ENCODE measurements around the gene SUGP2. TPM values are rescaled to one million over a fixed set of nuclear protein-coding genes. Genes with fewer than 3 reads are reported as not detected.
A peak's percentile ranks its signal among the peaks of the same experiment; 100 is the strongest.

SUGP2 gene
- total RNA-seq, 1 donor from 2014 or later = 123 TPM

DNA sequence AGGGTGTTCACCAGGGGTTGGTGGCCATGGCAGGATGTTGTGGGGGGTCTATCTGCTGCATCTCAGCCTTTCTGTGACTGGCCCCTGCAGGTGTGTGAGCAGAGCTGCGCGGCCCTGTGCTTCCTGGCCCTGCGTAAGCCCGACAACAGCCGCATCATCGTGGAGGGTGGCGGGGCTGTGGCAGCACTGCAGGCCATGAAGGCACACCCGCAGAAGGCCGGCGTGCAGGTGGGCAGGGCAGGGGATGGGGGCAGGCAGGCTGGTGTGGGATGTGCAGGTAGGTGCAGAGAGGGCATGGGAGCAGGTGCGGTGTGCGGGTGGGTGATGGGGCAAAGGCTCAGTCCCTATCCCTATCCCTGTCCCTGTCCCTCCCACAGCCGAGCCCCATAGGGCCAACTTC lies 22.4 kb upstream of the SUGP2 start:
- Histone ChIP-seq H3K4me3 (no peak overlapping the region), H3K27me3 (no peaks in the 10 kb centered on the region), H2AFZ (replicated peaks) (no peak overlapping the region), H3F3A (ENCODE audit: low read depth) (no peaks in the 10 kb centered on the region), H3K9me3 (ENCODE audit: low read depth) (no peaks in the 10 kb centered on the region), H3K4me2 (no peak overlapping the region), H3K36me3 (no peaks in the 10 kb centered on the region), H3K9ac (no peak overlapping the region), H3K4me1 (no peaks in the 10 kb centered on the region), H4K20me1 (ENCODE audit: low read depth) (no peaks in the 10 kb centered on the region), H3K79me2 (ENCODE audit: low read depth) (no peaks in the 10 kb centered on the region), H3K27ac (no peak overlapping the region)
- Mint-ChIP-seq H3K4me3 (no peak overlapping the region), H3K27me3 (ENCODE audit: insufficient read depth, low read depth) (peaks cover 6% of the 10 kb centered on the region), H3K27ac (no peak overlapping the region), H3K4me1 (no peaks in the 10 kb centered on the region), H3K36me3 (peaks cover 9% of the 10 kb centered on the region), H3K9me3 (no peaks in the 10 kb centered on the region)
- no peak for DNase-seq (ENCODE audit: low spot score)
- TF ChIP-seq EZH2 (IDR thresholded peaks at IDR 0.05) = no peak
- TF ChIP-seq EZH2phosphoT487 (IDR thresholded peaks at IDR 0.05) = no peak
- TF ChIP-seq CTCF (IDR thresholded peaks at IDR 0.05) = no peak

- Mint-ChIP-seq H3K9me3 (no peaks in the 10 kb centered on the region), H3K27ac (no peak overlapping the region), H3K36me3 (peaks cover 9% of the 10 kb centered on the region), H3K4me1 (no peaks in the 10 kb centered on the region), H3K4me3 (no peak overlapping the region), H3K27me3 (ENCODE audit: insufficient read depth, low read depth) (peaks cover 6% of the 10 kb centered on the region)
- Histone ChIP-seq H3K36me3 (no peaks in the 10 kb centered on the region), H3K4me1 (no peaks in the 10 kb centered on the region), H3K4me2 (no peak overlapping the region), H3F3A (ENCODE audit: low read depth) (no peaks in the 10 kb centered on the region), H3K9ac (no peak overlapping the region), H2AFZ (replicated peaks) (no peak overlapping the region), H3K79me2 (ENCODE audit: low read depth) (no peaks in the 10 kb centered on the region), H3K27me3 (no peaks in the 10 kb centered on the region), H3K27ac (no peak overlapping the region), H3K9me3 (ENCODE audit: low read depth) (no peaks in the 10 kb centered on the region), H3K4me3 (no peak overlapping the region), H4K20me1 (ENCODE audit: low read depth) (no peaks in the 10 kb centered on the region)
- no peak for TF ChIP-seq CTCF (IDR thresholded peaks at IDR 0.05)
- no peak for TF ChIP-seq EZH2phosphoT487 (IDR thresholded peaks at IDR 0.05)
- TF ChIP-seq EZH2 (IDR thresholded peaks at IDR 0.05) = no peak
- DNase-seq (ENCODE audit: low spot score) = no peak
Measured at GRCh38 chr19:19054939-19055440, 21.7 kb upstream of the SUGP2 start.

GRCh38 chr19:19054315-19054938 lies 21.1 kb upstream of the SUGP2 start:
- no peaks in the 10 kb centered on the region for H3K36me3 ChIP-seq
- peaks cover 8% of the 10 kb centered on the region for H3K36me3 Mint-ChIP-seq

More at GRCh38 chr19:19054315-19054938, 21.1 kb upstream of the SUGP2 start:
- Mint-ChIP-seq H3K27ac (peak overlapping the region; percentile 53), H3K27me3 (ENCODE audit: insufficient read depth, low read depth) (peaks cover 4% of the 10 kb centered on the region), H3K9me3 (no peaks in the 10 kb centered on the region), H3K4me3 (peak overlapping the region; percentile 35), H3K4me1 (no peaks in the 10 kb centered on the region)
- Histone ChIP-seq H3K4me3 (no peak overlapping the region), H3K9ac (no peak overlapping the region), H3K9me3 (ENCODE audit: low read depth) (no peaks in the 10 kb centered on the region), H4K20me1 (ENCODE audit: low read depth) (no peaks in the 10 kb centered on the region), H3K79me2 (ENCODE audit: low read depth) (no peaks in the 10 kb centered on the region), H3F3A (ENCODE audit: low read depth) (no peaks in the 10 kb centered on the region), H2AFZ (replicated peaks) (no peak overlapping the region), H3K27ac (no peak overlapping the region), H3K4me2 (no peak overlapping the region), H3K4me1 (no peaks in the 10 kb centered on the region), H3K27me3 (no peaks in the 10 kb centered on the region)
- TF ChIP-seq EZH2phosphoT487 (IDR thresholded peaks at IDR 0.05) (no peak), CTCF (IDR thresholded peaks at IDR 0.05) (no peak), EZH2 (IDR thresholded peaks at IDR 0.05) (no peak)
- no peak for DNase-seq (ENCODE audit: low spot score)
